SK-N-SH (cell line): Measurements from ENCODE around the gene ITGB3BP. TPM values are rescaled to one million over a fixed set of nuclear protein-coding genes. Genes with fewer than 3 reads are reported as not detected.

Experiments
- CTCF ChIA-PET: fragments of 300-600, 350-600 bp; formaldehyde crosslinking; extraction: SDS; loops from one replicate; lab custom pipeline; 2021; lab: Yijun Ruan, JAX
- POLR2A ChIA-PET: fragments of 350-600 bp; sonication (Branson Sonifier 250); formaldehyde crosslinking; extraction: SDS; loops from one replicate; lab custom pipeline; 2020; ENCODE audit warnings: antibody characterized with exemption, inconsistent platforms; lab: Yijun Ruan, JAX
- DNase-seq: peaks from one replicate; pipeline ENCODE4 v3.0.0; 2012
- H2AFZ ChIP-seq: fragments of 200-600 bp; sonication (generic); 2 replicates; pipeline ENCODE4 v1.8.1; 2016; ENCODE audit warnings: antibody characterized with exemption, mild to moderate bottlenecking, low read depth
- H3F3A ChIP-seq: fragments of 200-600 bp; sonication (generic); replicated peaks from 2 replicates; pipeline ENCODE3; 2016; ENCODE audit warnings: antibody characterized with exemption, mild to moderate bottlenecking; ENCODE audit not compliant: insufficient read depth
- H3K27ac ChIP-seq, 2 experiments: fragments of 200-500 bp in 1 of 2; fragments of 200-600 bp in 1 of 2; sonication (Bioruptor generic) in 1 of 2; sonication (generic), shearing (Covaris generic) in 1 of 2; 2 replicates each; pipeline versions ENCODE4 v1.5.1 to v1.6.1; 2014 to 2016; ENCODE audit warnings: low read depth in 2 of 2, inconsistent platforms in 1 of 2, low read length in 1 of 2, mild to moderate bottlenecking in 1 of 2, mixed read lengths in 1 of 2
- H3K27me3 ChIP-seq: fragments of 200-600 bp; sonication (generic), shearing (Covaris generic); 2 replicates; pipeline ENCODE4 v1.6.1; 2016; ENCODE audit warnings: mixed run types; ENCODE audit not compliant: insufficient read depth
- H3K36me3 ChIP-seq, 2 experiments: fragments of 200-500 bp in 1 of 2; fragments of 200-600 bp in 1 of 2; sonication (Bioruptor generic) in 1 of 2; sonication (generic) in 1 of 2; replicated peaks in 1 of 2; 2 replicates each; pipeline versions ENCODE3 to v1.5.1; 2014 to 2016; ENCODE audit warnings: low read length in 1 of 2, mild to moderate bottlenecking in 1 of 2; ENCODE audit not compliant: insufficient read depth in 2 of 2, control insufficient read depth in 1 of 2
- H3K4me1 ChIP-seq, 2 experiments: fragments of 200-500 bp in 1 of 2; fragments of 200-600 bp in 1 of 2; sonication (Bioruptor generic) in 1 of 2; sonication (generic), shearing (Covaris generic) in 1 of 2; 2 replicates each; pipeline versions ENCODE4 v1.5.1 to v1.6.1; 2014 to 2016; ENCODE audit warnings: low read depth in 1 of 2, low read length in 1 of 2, mixed run types in 1 of 2; ENCODE audit not compliant: insufficient read depth in 2 of 2, control insufficient read depth in 1 of 2
- H3K4me2 ChIP-seq: fragments of 200-600 bp; sonication (generic), shearing (Covaris generic); 2 replicates; pipeline ENCODE4 v1.6.1; 2017; ENCODE audit warnings: mixed run types
- H3K4me3 ChIP-seq, 2 experiments: fragments of 200-500 bp in 1 of 2; fragments of 200-600 bp in 1 of 2; sonication (Bioruptor generic) in 1 of 2; sonication (generic), shearing (Covaris generic) in 1 of 2; 2 replicates each; pipeline versions ENCODE4 v1.5.1 to v1.8.1; 2014 to 2016; ENCODE audit warnings: low read depth in 2 of 2, inconsistent platforms in 1 of 2, low read length in 1 of 2, mild to moderate bottlenecking in 1 of 2, mixed read lengths in 1 of 2, moderate library complexity in 1 of 2
- H3K79me2 ChIP-seq: fragments of 200-600 bp; sonication (generic); 2 replicates; pipeline ENCODE4 v1.8.1; 2017; ENCODE audit warnings: mild to moderate bottlenecking; ENCODE audit not compliant: insufficient read depth
- H3K9ac ChIP-seq: fragments of 200-600 bp; sonication (generic); 2 replicates; pipeline ENCODE4 v1.6.1; 2017; ENCODE audit warnings: mixed run types
- H3K9me2 ChIP-seq: fragments of 200-600 bp; sonication (generic); 2 replicates; pipeline ENCODE4 v1.6.1; 2017; ENCODE audit warnings: mixed run types
- H3K9me3 ChIP-seq: fragments of 200-600 bp; sonication (generic); 2 replicates; pipeline ENCODE4 v1.6.1; 2017; ENCODE audit warnings: mixed run types, mild to moderate bottlenecking, moderate library complexity
- H4K20me1 ChIP-seq: fragments of 200-600 bp; sonication (generic); 2 replicates; pipeline ENCODE4 v1.6.1; 2017; ENCODE audit warnings: mild to moderate bottlenecking, mixed run types; ENCODE audit not compliant: insufficient read depth
- CHD2 ChIP-seq: fragments of 150-350 bp; IDR thresholded peaks from 2 replicates; pipeline ENCODE4 v1.6.1; 2018; ENCODE audit warnings: low read length; ENCODE audit not compliant: partially characterized antibody
- EP300 ChIP-seq, 2 experiments: IDR thresholded peaks; 2 replicates each; pipeline versions ENCODE4 v1.4.0 to v1.6.1; 2012; ENCODE audit warnings: borderline replicate concordance in 1 of 2, low read depth in 1 of 2, low read length in 1 of 2
- FOSL2 ChIP-seq: IDR thresholded peaks from 2 replicates; pipeline ENCODE4 v1.4.0; 2012; ENCODE audit warnings: low read depth, mild to moderate bottlenecking, moderate library complexity, borderline replicate concordance
- FOXJ3 ChIP-seq: sonication (generic); formaldehyde crosslinking; IDR thresholded peaks from 2 replicates; pipeline ENCODE4 v1.5.1; 2020; ENCODE audit warnings: mild to moderate bottlenecking, missing genetic modification reagents
- FOXM1 ChIP-seq: IDR thresholded peaks from 2 replicates; pipeline ENCODE4 v1.4.0; 2012; ENCODE audit warnings: low read depth, mild to moderate bottlenecking
- GATA2 ChIP-seq: sonication (generic); formaldehyde crosslinking; IDR thresholded peaks from 2 replicates; pipeline ENCODE4 v1.5.0; 2020; ENCODE audit warnings: mild to moderate bottlenecking, missing genetic modification reagents
- IRF3 ChIP-seq: fragments of 150-350 bp; IDR thresholded peaks from 2 replicates; pipeline ENCODE4 v1.6.1; 2016; ENCODE audit warnings: mild to moderate bottlenecking, low read depth, low read length
- JUND ChIP-seq: IDR thresholded peaks from 2 replicates; pipeline ENCODE4 v1.4.0; 2012
- MAX ChIP-seq: IDR thresholded peaks from 2 replicates; pipeline ENCODE4 v1.4.0; 2012; ENCODE audit warnings: low read depth
- MEF2A ChIP-seq: IDR thresholded peaks from 2 replicates; pipeline ENCODE4 v1.4.0; 2012; ENCODE audit warnings: low read depth, borderline replicate concordance
- MXI1 ChIP-seq: IDR thresholded peaks from 2 replicates; pipeline ENCODE4 v1.6.1; 2012; ENCODE audit warnings: mild to moderate bottlenecking, low read depth, low read length, improper control_type of control experiment
- RCOR1 ChIP-seq: fragments of 150-350 bp; IDR thresholded peaks from 2 replicates; pipeline ENCODE4 v1.6.1; 2017; ENCODE audit warnings: antibody characterized with exemption, low read length
- RFX5 ChIP-seq: IDR thresholded peaks from 2 replicates; pipeline ENCODE4 v1.6.1; 2012; ENCODE audit warnings: mild to moderate bottlenecking, improper control_type of control experiment, low read length
- SMC3 ChIP-seq: IDR thresholded peaks from 2 replicates; pipeline ENCODE4 v1.6.1; 2012; ENCODE audit warnings: low read depth, low read length, improper control_type of control experiment
- TAF1 ChIP-seq: IDR thresholded peaks from 2 replicates; pipeline ENCODE4 v1.6.1; 2012; ENCODE audit warnings: low read depth, mild to moderate bottlenecking, low read length, moderate library complexity, borderline replicate concordance
- TCF12 ChIP-seq: IDR thresholded peaks from 2 replicates; pipeline ENCODE4 v1.4.0; 2012
- TEAD4 ChIP-seq: IDR thresholded peaks from 2 replicates; pipeline ENCODE4 v1.4.0; 2012; ENCODE audit warnings: mild to moderate bottlenecking, borderline replicate concordance; ENCODE audit not compliant: insufficient read depth
- YY1 ChIP-seq: IDR thresholded peaks from 2 replicates; pipeline ENCODE4 v1.4.0; 2012; ENCODE audit warnings: low read depth, mild to moderate bottlenecking
- ZBTB33 ChIP-seq: IDR thresholded peaks from 2 replicates; pipeline ENCODE4 v1.4.0; 2012; ENCODE audit warnings: low read depth, borderline replicate concordance
- WGBS: methylation state at CpG from one replicate; pipeline ENCODE4 v1.1.6; 2017; ENCODE audit warnings: low lambda C conversion rate; 5-methylcytosine and 5-hydroxymethylcytosine counted together
- polyA plus RNA-seq, 3 experiments: library from polyadenylated mRNA; depleted of rRNA; stranded (reverse); fragments of >200 nt; gene quantifications; 2 replicates each; pipeline ENCODE4 v1.2.3, GENCODE V29; 2012
- TF ChIP-seq, protein P1 (sequence below): IDR thresholded peaks from 2 replicates; pipeline ENCODE4; 2012
- TF ChIP-seq, protein P2 (sequence below): IDR thresholded peaks from 2 replicates; pipeline ENCODE4 v1.4.0; 2012; ENCODE audit warnings: low read depth, borderline replicate concordance

ITGB3BP gene
- polyA plus RNA-seq, 1 of the 3 experiments (the other 2 are of a cell fraction) = 9.9 TPM

GRCh38 chr1:63486629-63487028, 36.4 kb downstream of the ITGB3BP start:
- no peak; the same call in 1 of the 2 replicates for TF ChIP-seq MXI1
- TF ChIP-seq, protein P1, sequence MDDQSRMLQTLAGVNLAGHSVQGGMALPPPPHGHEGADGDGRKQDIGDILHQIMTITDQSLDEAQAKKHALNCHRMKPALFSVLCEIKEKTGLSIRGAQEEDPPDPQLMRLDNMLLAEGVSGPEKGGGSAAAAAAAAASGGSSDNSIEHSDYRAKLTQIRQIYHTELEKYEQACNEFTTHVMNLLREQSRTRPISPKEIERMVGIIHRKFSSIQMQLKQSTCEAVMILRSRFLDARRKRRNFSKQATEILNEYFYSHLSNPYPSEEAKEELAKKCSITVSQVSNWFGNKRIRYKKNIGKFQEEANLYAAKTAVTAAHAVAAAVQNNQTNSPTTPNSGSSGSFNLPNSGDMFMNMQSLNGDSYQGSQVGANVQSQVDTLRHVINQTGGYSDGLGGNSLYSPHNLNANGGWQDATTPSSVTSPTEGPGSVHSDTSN = no peak
- no peak for TF ChIP-seq SMC3
- no peak for TF ChIP-seq CHD2
- no peak for TF ChIP-seq JUND
- no peak for TF ChIP-seq TAF1
- no peak for TF ChIP-seq TCF12
- TF ChIP-seq FOSL2 = no peak
- TF ChIP-seq EP300 (IDR thresholded peaks at IDR 0.05; ENCODE audit: borderline replicate concordance in 1 of 2, low read depth in 1 of 2, low read length in 1 of 2) = no peak
- TF ChIP-seq FOXJ3 = no peak
- no peak for TF ChIP-seq RCOR1
- POLR2A ChIA-PET = no interaction called here
- WGBS = 96% methylated on average over 1 of the region's 1 CpG
- H3K4me2 ChIP-seq = no peak overlapping the region
- peaks cover 0 to 4% of the 10 kb centered on the region in 2 experiments for H3K36me3 ChIP-seq
- no peaks in the 10 kb centered on the region for H3K79me2 ChIP-seq
- H3K9me3 ChIP-seq = no peaks in the 10 kb centered on the region
- no peaks in the 10 kb centered on the region for H3K27me3 ChIP-seq
- H3K27ac ChIP-seq = no peak overlapping the region
- H4K20me1 ChIP-seq = no peaks in the 10 kb centered on the region
- no peak overlapping the region for H3K4me3 ChIP-seq
- DNase-seq = peak; percentile 10
- no peaks in the 10 kb centered on the region; a peak in 1 of 4 replicates for H3K4me1 ChIP-seq
- no peak overlapping the region for H3K9ac ChIP-seq
- no peaks in the 10 kb centered on the region for H3K9me2 ChIP-seq
- CTCF ChIA-PET = no interaction called here
- no peak overlapping the region for H2AFZ ChIP-seq
- H3F3A ChIP-seq = no peaks in the 10 kb centered on the region

DNA sequence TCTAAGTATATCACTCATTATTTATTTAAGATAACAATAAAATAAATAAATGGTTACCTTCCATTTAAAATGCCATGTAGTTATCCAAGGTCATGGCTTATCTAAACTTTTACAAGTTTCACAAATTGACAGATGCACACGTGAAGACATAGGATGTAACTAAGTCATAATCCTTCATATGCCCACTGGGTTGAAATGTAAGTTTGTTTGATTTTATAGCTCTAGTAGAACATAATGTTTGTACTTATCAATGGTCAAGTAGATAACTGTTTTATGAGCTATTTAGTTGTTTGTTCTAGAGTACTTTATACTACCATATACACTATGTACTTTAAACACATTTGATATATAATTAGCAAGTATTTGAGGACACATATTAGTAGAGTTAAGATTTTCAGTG, 43.0 kb downstream of the ITGB3BP start:
- no peak overlapping the region for H3K4me2 ChIP-seq
- DNase-seq = no peak
- no peaks in the 10 kb centered on the region for H4K20me1 ChIP-seq
- WGBS = 94% methylated on average over 1 of the region's 1 CpG
- H3K9ac ChIP-seq = no peak overlapping the region
- 0 out of 4 replicates have a peak, but pooled peaks cover 0 to 4% of the 10 kb centered on the region in 2 experiments for H3K4me1 ChIP-seq
- no peak for TF ChIP-seq MXI1
- no peak for TF ChIP-seq MEF2A
- no peak for TF ChIP-seq IRF3
- TF ChIP-seq YY1 = no peak
- TF ChIP-seq FOXJ3 = no peak
- TF ChIP-seq GATA2 (CRISPR knock-in tag) = no peak
- TF ChIP-seq ZBTB33 = no peak
- TF ChIP-seq, protein P2, sequence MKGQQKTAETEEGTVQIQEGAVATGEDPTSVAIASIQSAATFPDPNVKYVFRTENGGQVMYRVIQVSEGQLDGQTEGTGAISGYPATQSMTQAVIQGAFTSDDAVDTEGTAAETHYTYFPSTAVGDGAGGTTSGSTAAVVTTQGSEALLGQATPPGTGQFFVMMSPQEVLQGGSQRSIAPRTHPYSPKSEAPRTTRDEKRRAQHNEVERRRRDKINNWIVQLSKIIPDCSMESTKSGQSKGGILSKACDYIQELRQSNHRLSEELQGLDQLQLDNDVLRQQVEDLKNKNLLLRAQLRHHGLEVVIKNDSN = no peak
- no peak for TF ChIP-seq TEAD4
- no peak for TF ChIP-seq RFX5
- no peak for TF ChIP-seq MAX
- no peak for TF ChIP-seq FOXM1
- CTCF ChIA-PET = interaction anchor here (1.6 kb wide), 1 partner anchor 57 kb away, joined by 3 read pairs; no protein-coding TSS in a partner anchor
- H3K9me2 ChIP-seq = no peaks in the 10 kb centered on the region
- no peak overlapping the region for H3K4me3 ChIP-seq
- H3F3A ChIP-seq = peaks cover 5% of the 10 kb centered on the region
- no peak overlapping the region for H2AFZ ChIP-seq
- no peaks in the 10 kb centered on the region for H3K79me2 ChIP-seq
- H3K27me3 ChIP-seq = no peaks in the 10 kb centered on the region
- H3K9me3 ChIP-seq = no peaks in the 10 kb centered on the region
- H3K36me3 ChIP-seq = no peaks in the 10 kb centered on the region
- POLR2A ChIA-PET = no interaction called here
- no peak overlapping the region for H3K27ac ChIP-seq
